ENCODE data around the gene CACYBP. TPM values are rescaled to one million over a fixed set of nuclear protein-coding genes. Genes with fewer than 3 reads are reported as not detected.

The CACYBP gene
- total and polyA plus RNA-seq, 2 donors from 2014 or later = 49.7 to 97.4 TPM

- FAIRE-seq = no peak
- DNase-seq = no peak
- H3K9me3 ChIP-seq (ENCODE audit: control insufficient read depth in 2 of 3, insufficient read depth in 1 of 3, low read length in 3 of 3) = no peaks in the 10 kb centered on the region
- no peaks in the 10 kb centered on the region for H3K36me3 ChIP-seq (ENCODE audit: control insufficient read depth in 2 of 3, insufficient read depth in 3 of 3, low read length in 3 of 3)
- H3K4me1 ChIP-seq (ENCODE audit: control insufficient read depth in 2 of 3, insufficient read depth in 2 of 3, low read depth in 1 of 3, low read length in 3 of 3) = no peaks in the 10 kb centered on the region
- H3K27me3 ChIP-seq (ENCODE audit: control insufficient read depth, insufficient read depth, low read length) = no peaks in the 10 kb centered on the region
- intact Hi-C loops (cut with DNase I) = loop anchor here (10.0 kb wide), 1 partner anchor 70 kb away; no protein-coding TSS in a partner anchor
- no peak overlapping the region for H3K4me3 ChIP-seq (ENCODE audit: low read length in 3 of 3)
- H3K9ac ChIP-seq (ENCODE audit: low read length in 3 of 3) = no peak overlapping the region
- no peak overlapping the region for H3K27ac ChIP-seq (ENCODE audit: low read depth in 2 of 2, low read length in 2 of 2)
- TF ChIP-seq CTCF (IDR thresholded peaks at IDR 0.05; ENCODE audit: borderline replicate concordance, extremely low read depth, insufficient read depth) = no peak
These were observed 45.4 kb downstream of the CACYBP start for GRCh38 chr1:175045097-175045496.

GRCh38 chr1:175045519-175045918, 45.8 kb downstream of the CACYBP start:
- H3K27ac ChIP-seq (ENCODE audit: low read depth in 2 of 2, low read length in 2 of 2) = no peak overlapping the region
- H3K27me3 ChIP-seq (ENCODE audit: control insufficient read depth, insufficient read depth, low read length) = no peaks in the 10 kb centered on the region
- no peaks in the 10 kb centered on the region for H3K9me3 ChIP-seq (ENCODE audit: control insufficient read depth in 2 of 3, insufficient read depth in 1 of 3, low read length in 3 of 3)
- intact Hi-C loops (cut with DNase I) = loop anchor here (10.0 kb wide), 1 partner anchor 69 kb away; no protein-coding TSS in a partner anchor
- FAIRE-seq (no peak), DNase-seq (no peak)
- H3K36me3 ChIP-seq (ENCODE audit: control insufficient read depth in 2 of 3, insufficient read depth in 3 of 3, low read length in 3 of 3) = no peaks in the 10 kb centered on the region
- TF ChIP-seq CTCF (IDR thresholded peaks at IDR 0.05; ENCODE audit: borderline replicate concordance, extremely low read depth, insufficient read depth) = no peak
- H3K4me3 ChIP-seq (ENCODE audit: low read length in 3 of 3) = no peak overlapping the region
- H3K9ac ChIP-seq (ENCODE audit: low read length in 3 of 3) = no peak overlapping the region
- no peaks in the 10 kb centered on the region for H3K4me1 ChIP-seq (ENCODE audit: control insufficient read depth in 2 of 3, insufficient read depth in 2 of 3, low read depth in 1 of 3, low read length in 3 of 3)

GRCh38 chr1:175050992-175051391, 51.2 kb downstream of the CACYBP start:
- no peak for TF ChIP-seq CTCF (IDR thresholded peaks at IDR 0.05; ENCODE audit: borderline replicate concordance, extremely low read depth, insufficient read depth)
- DNase-seq (no peak), FAIRE-seq (no peak)

GRCh38 chr1:175054736-175055135, 55.0 kb downstream of the CACYBP start:
- no peaks in the 10 kb centered on the region for H3K36me3 ChIP-seq (ENCODE audit: control insufficient read depth in 2 of 3, insufficient read depth in 3 of 3, low read length in 3 of 3)
- H3K4me3 ChIP-seq (ENCODE audit: low read length in 3 of 3) = no peak overlapping the region
- H3K9me3 ChIP-seq (ENCODE audit: control insufficient read depth in 2 of 3, insufficient read depth in 1 of 3, low read length in 3 of 3) = no peaks in the 10 kb centered on the region
- intact Hi-C loops (cut with DNase I) = no loop called here
- no peak for TF ChIP-seq CTCF (IDR thresholded peaks at IDR 0.05; ENCODE audit: borderline replicate concordance, extremely low read depth, insufficient read depth)
- H3K9ac ChIP-seq (ENCODE audit: low read length in 3 of 3) = no peak overlapping the region
- H3K4me1 ChIP-seq (ENCODE audit: control insufficient read depth in 2 of 3, insufficient read depth in 2 of 3, low read depth in 1 of 3, low read length in 3 of 3) = no peaks in the 10 kb centered on the region
- no peaks in the 10 kb centered on the region for H3K27me3 ChIP-seq (ENCODE audit: control insufficient read depth, insufficient read depth, low read length)
- no peak for FAIRE-seq
- no peak overlapping the region for H3K27ac ChIP-seq (ENCODE audit: low read depth in 2 of 2, low read length in 2 of 2)
- DNase-seq = no peak

More at GRCh38 chr1:175050992-175051391, 51.2 kb downstream of the CACYBP start:
- H3K9me3 ChIP-seq (ENCODE audit: control insufficient read depth in 2 of 3, insufficient read depth in 1 of 3, low read length in 3 of 3) = no peaks in the 10 kb centered on the region
- H3K36me3 ChIP-seq (ENCODE audit: control insufficient read depth in 2 of 3, insufficient read depth in 3 of 3, low read length in 3 of 3) = no peaks in the 10 kb centered on the region
- H3K27ac ChIP-seq (ENCODE audit: low read depth in 2 of 2, low read length in 2 of 2) = no peak overlapping the region
- intact Hi-C loops (cut with DNase I) = no loop called here
- H3K4me1 ChIP-seq (ENCODE audit: control insufficient read depth in 2 of 3, insufficient read depth in 2 of 3, low read depth in 1 of 3, low read length in 3 of 3) = no peaks in the 10 kb centered on the region
- no peak overlapping the region for H3K9ac ChIP-seq (ENCODE audit: low read length in 3 of 3)
- no peaks in the 10 kb centered on the region for H3K27me3 ChIP-seq (ENCODE audit: control insufficient read depth, insufficient read depth, low read length)
- H3K4me3 ChIP-seq (ENCODE audit: low read length in 3 of 3) = no peak overlapping the region
